GM12878 (cell line): Measurements from ENCODE around the gene TEX2. TPM values are rescaled to one million over a fixed set of nuclear protein-coding genes. Genes with fewer than 3 reads are reported as not detected.

Source experiments
- ATAC-seq: fragments of 200-7000 bp; cut with Tn5 transposase; 3 replicates; pipeline ENCODE4 v1.9.1; 2020; ENCODE audit warnings: mild to moderate bottlenecking, moderate library complexity
- BruUV-seq: library from RNA; stranded (reverse); fragments of 400-500 nt; replicated peaks from 2 replicates; lab custom pipeline; 2021; lab: Mats Ljungman, UMichigan
- CTCF ChIA-PET: fragments of 300-600 bp; sonication (Branson Sonifier 250); formaldehyde crosslinking; extraction: SDS; loops from one replicate; lab custom pipeline; 2021; ENCODE audit warnings: inconsistent platforms; lab: Yijun Ruan, JAX
- POLR2A ChIA-PET: fragments of 350-600 bp; formaldehyde crosslinking; extraction: SDS; loops from one replicate; lab custom pipeline; 2021; ENCODE audit warnings: inconsistent platforms; lab: Charles Lee
- RAD21 ChIA-PET: fragments of 300-600 bp; sonication (Branson Sonifier 250); formaldehyde crosslinking; loops from one replicate; lab custom pipeline; 2023; ENCODE audit warnings: antibody characterized with exemption; ENCODE audit not compliant: unreplicated experiment; lab: Charles Lee
- SMC1A ChIA-PET: fragments of 300-600 bp; sonication (Branson Sonifier 250); formaldehyde crosslinking; loops from one replicate; lab custom pipeline; 2023; ENCODE audit not compliant: unreplicated experiment, uncharacterized antibody; lab: Charles Lee
- DNase-seq: peaks from one replicate; pipeline ENCODE4 v3.0.0-alpha.2; 2011; ENCODE audit warnings: low read depth, low spot score
- FAIRE-seq: peaks from 3 replicates; lab custom pipeline; 2011; peaks lifted over from hg19 to GRCh38; lab: Jason Lieb, UNC
- H2AFZ ChIP-seq: 2 replicates; pipeline ENCODE4 v1.6.0; 2011; ENCODE audit warnings: low read depth, low read length, control low read depth; ENCODE audit not compliant: control insufficient read depth
- H3K27ac ChIP-seq: 2 replicates; pipeline ENCODE4 v1.5.1; 2011; ENCODE audit warnings: control low read depth; ENCODE audit not compliant: control insufficient read depth, insufficient read depth
- H3K27me3 ChIP-seq, 2 experiments: replicated peaks in 1 of 2; 2 replicates each; pipeline versions ENCODE4 v1.6.0 to v1.6.1; 2011; ENCODE audit warnings: low read length in 1 of 2; ENCODE audit not compliant: control insufficient read depth in 2 of 2, insufficient read depth in 2 of 2
- H3K36me3 ChIP-seq, 2 experiments: 2 replicates each; pipeline ENCODE4 v1.5.1; 2011; ENCODE audit warnings: low read length in 1 of 2; ENCODE audit not compliant: control insufficient read depth in 2 of 2, insufficient read depth in 2 of 2
- H3K4me1 ChIP-seq: 2 replicates; pipeline ENCODE4 v1.6.1; 2011; ENCODE audit warnings: mild to moderate bottlenecking, low read length, moderate library complexity, mixed read lengths; ENCODE audit not compliant: control insufficient read depth, insufficient read depth
- H3K4me2 ChIP-seq: 2 replicates; pipeline ENCODE4 v1.6.0; 2011; ENCODE audit warnings: control low read depth; ENCODE audit not compliant: control insufficient read depth, insufficient read depth
- H3K4me3 ChIP-seq: fragments of 200-600 bp; sonication (generic); 2 replicates; pipeline ENCODE4 v1.5.1; 2016
- H3K79me2 ChIP-seq: 2 replicates; pipeline ENCODE4 v1.6.0; 2011; ENCODE audit warnings: low read length; ENCODE audit not compliant: control insufficient read depth, insufficient read depth
- H3K9ac ChIP-seq: 2 replicates; pipeline ENCODE4 v1.8.0; 2011; ENCODE audit warnings: low read length, control low read depth, mixed read lengths; ENCODE audit not compliant: control insufficient read depth, insufficient read depth
- H3K9me3 ChIP-seq: replicated peaks from 3 replicates; pipeline ENCODE4 v1.5.1; 2011; ENCODE audit warnings: mild to moderate bottlenecking, low read length; ENCODE audit not compliant: control insufficient read depth, insufficient read depth
- H4K20me1 ChIP-seq: 2 replicates; pipeline ENCODE4 v1.6.0; 2011; ENCODE audit not compliant: control insufficient read depth, insufficient read depth
- ATF3 ChIP-seq: IDR thresholded peaks from 2 replicates; pipeline ENCODE4 v1.6.1; 2011; ENCODE audit warnings: low read depth, mild to moderate bottlenecking, low read length, moderate library complexity, borderline replicate concordance; ENCODE audit errors: extremely low read depth
- E4F1 ChIP-seq: fragments of 450-650 bp; IDR thresholded peaks from 2 replicates; pipeline ENCODE4 v1.6.1; 2018; ENCODE audit warnings: borderline replicate concordance, mild to moderate bottlenecking; ENCODE audit not compliant: partially characterized antibody
- ETV6 ChIP-seq, 2 experiments: fragments of 450-650 bp in 1 of 2; IDR thresholded peaks in 1 of 2; conservative IDR thresholded peaks in 1 of 2; 2 replicates each; pipeline ENCODE4 v1.6.1; 2014; ENCODE audit warnings: antibody characterized with exemption in 1 of 2, borderline replicate concordance in 1 of 2, low read depth in 1 of 2, mild to moderate bottlenecking in 1 of 2, moderate library complexity in 1 of 2
- FOS ChIP-seq: IDR thresholded peaks from 3 replicates; pipeline ENCODE4 v1.6.1; 2011; ENCODE audit warnings: borderline replicate concordance; ENCODE audit not compliant: insufficient read length; ENCODE audit errors: extremely low read depth
- HCFC1 ChIP-seq: fragments of 150-350 bp; IDR thresholded peaks from 2 replicates; pipeline ENCODE4 v1.6.1; 2014; ENCODE audit warnings: low read length
- MAX ChIP-seq: IDR thresholded peaks from 2 replicates; pipeline ENCODE4 v1.6.1; 2012; ENCODE audit warnings: low read depth, low read length, improper control_type of control experiment
- RAD21 ChIP-seq: IDR thresholded peaks from 2 replicates; pipeline ENCODE4 v1.6.1; 2011; ENCODE audit warnings: mild to moderate bottlenecking, low read depth, low read length, moderate library complexity; ENCODE audit not compliant: insufficient read depth
- WGBS: methylation state at CpG from one replicate; pipeline ENCODE4 v1.1.6; 2016; ENCODE audit warnings: low lambda C conversion rate; ENCODE audit not compliant: insufficient replicate concordance, insufficient coverage; ENCODE audit errors: missing lambda C conversion rate; 5-methylcytosine and 5-hydroxymethylcytosine counted together
- in situ Hi-C: fragments of 300-500 bp; cut with MboI; formaldehyde crosslinking; loops from 9 replicates; pipeline ENCODE4 v1.14.3; 2018; ENCODE audit warnings: mixed read lengths
- intact Hi-C: fragments of 100-400 bp; cut with micrococcal nuclease; formaldehyde crosslinking; loops from one replicate; pipeline ENCODE4 v1.14.2; 2022; ENCODE audit not compliant: unreplicated experiment
- polyA plus RNA-seq, 11 experiments: library from polyadenylated mRNA; depleted of rRNA in 4 of 11; unstranded in 6 of 11; stranded (reverse) in 5 of 11; fragments of >200 nt; fragmentation: Nextera tagmentation in 4 of 11; fragmentation: Illumina TruSeq in 1 of 11; extraction: Ambion mirVana in 4 of 11; extraction: Trizol in 1 of 11; gene quantifications; 1 replicate in 1 of 11; 2 replicates in 10 of 11; pipeline versions ENCODE4 v1.2.1 to v1.2.3, GENCODE V29; 2011 to 2016; ENCODE audit warnings: inconsistent platforms in 2 of 11, missing spikeins in 2 of 11, low read depth in 1 of 11
- total RNA-seq, 4 experiments: library from RNA; depleted of rRNA in 3 of 4; stranded (reverse); fragments of >200 nt in 3 of 4; fragmentation: Illumina TruSeq in 1 of 4; extraction: Trizol in 1 of 4; gene quantifications; 2 replicates each; pipeline versions ENCODE4 v1.2.1 to v1.2.3, GENCODE V29; 2013 to 2021

The TEX2 gene
- total and polyA plus RNA-seq, 10 of the 15 experiments (the other 5 are each of a cell fraction or from before 2014, with no cell fraction given) = 3.8 to 19.9 (median 15.8) TPM

- TF ChIP-seq FOS (no peak), ETV6 (conservative IDR thresholded peaks at IDR 0.05 in 1 of 2, IDR thresholded peaks at IDR 0.05 in 1 of 2; ENCODE audit: borderline replicate concordance in 1 of 2, low read depth in 1 of 2) (no peak), ATF3 (no peak), HCFC1 (no peak)
Measured at GRCh38 chr17:64172510-64172909, 90.5 kb downstream of the TEX2 start (continued).

- CTCF ChIA-PET = interaction anchor here (1.4 kb wide), 1 partner anchor 10 kb away, joined by 6 read pairs; no protein-coding TSS in a partner anchor
- Histone ChIP-seq H3K4me2 (no peak overlapping the region), H3K27ac (no peak overlapping the region), H3K4me1 (no peaks in the 10 kb centered on the region), H4K20me1 (no peaks in the 10 kb centered on the region), H3K79me2 (no peaks in the 10 kb centered on the region), H3K9ac (no peak overlapping the region), H2AFZ (no peak overlapping the region), H3K27me3 (no peaks in the 10 kb centered on the region), H3K4me3 (no peak overlapping the region), H3K36me3 (peaks cover 0 to 2% of the 10 kb centered on the region in 2 experiments; a peak in 2 of 4 replicates), H3K9me3 (no peaks in the 10 kb centered on the region)
- no peak for ATAC-seq
- in situ Hi-C loops = no loop called here
- SMC1A ChIA-PET = no interaction called here
- POLR2A ChIA-PET = no interaction called here
- intact Hi-C loops = no loop called here
- RAD21 ChIA-PET = no interaction called here
- no peak for TF ChIP-seq MAX
- no peak for TF ChIP-seq RAD21
- TF ChIP-seq E4F1 = no peak
- no TSS peak for BruUV-seq
- WGBS = 83% methylated on average over 8 of the region's 8 CpGs
- no peak for FAIRE-seq
- no peak for DNase-seq
Measured at GRCh38 chr17:64171041-64171440, 92.0 kb downstream of the TEX2 start.
